Measurements from ENCODE around the gene FOXI3. TPM values are rescaled to one million over a fixed set of nuclear protein-coding genes. Genes with fewer than 3 reads are reported as not detected.

The FOXI3 gene
- total RNA-seq, 1 donor from 2014 or later = not detected

DNA sequence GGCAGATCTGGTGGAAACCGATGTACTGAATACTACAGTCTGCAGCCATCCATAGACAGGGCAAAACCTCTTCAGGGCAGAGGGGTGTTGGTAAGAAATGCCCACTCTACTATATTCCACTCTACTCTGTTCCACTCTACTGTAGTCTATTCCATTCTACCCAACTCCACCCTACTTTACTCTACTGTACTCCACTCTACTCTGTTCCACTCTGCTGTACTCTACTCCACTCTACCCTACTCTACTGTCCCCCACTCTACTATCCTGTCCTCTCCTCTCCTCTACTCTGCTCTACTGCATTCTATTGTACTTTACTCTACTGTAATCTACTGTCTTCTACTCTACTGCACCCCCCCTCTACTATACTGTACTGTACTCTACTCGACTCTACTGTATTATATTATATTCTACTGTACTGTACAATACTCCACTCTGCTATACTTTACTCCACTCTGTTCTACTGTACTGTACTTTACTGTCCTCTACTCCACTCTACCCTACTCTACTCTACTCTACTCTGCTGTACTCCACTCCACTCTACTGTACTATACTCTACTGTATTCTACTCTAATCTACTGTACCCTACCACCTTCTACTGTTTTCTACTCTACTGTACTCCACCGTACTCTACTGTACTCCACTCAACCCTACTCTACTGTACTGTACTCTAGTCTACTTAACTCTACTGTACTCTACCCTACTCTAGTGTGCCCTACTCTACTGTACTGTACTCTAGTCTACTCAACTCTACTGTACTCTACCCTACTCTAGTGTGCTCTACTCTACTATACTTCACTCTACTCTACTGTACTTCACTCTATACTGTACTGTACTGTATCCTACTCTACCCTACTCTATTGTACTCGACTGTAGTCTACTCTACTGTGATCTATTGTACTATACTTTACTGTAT is 17.0 kb upstream of the FOXI3 start:
- intact Hi-C loops (cut with DNase I) = no loop called here
- Histone ChIP-seq H3K27ac (no peak overlapping the region), H3K27me3 (no peaks in the 10 kb centered on the region), H3K9me3 (no peaks in the 10 kb centered on the region), H3K4me1 (no peaks in the 10 kb centered on the region), H3K4me3 (no peak overlapping the region), H3K36me3 (no peaks in the 10 kb centered on the region)
- TF ChIP-seq, protein P1, sequence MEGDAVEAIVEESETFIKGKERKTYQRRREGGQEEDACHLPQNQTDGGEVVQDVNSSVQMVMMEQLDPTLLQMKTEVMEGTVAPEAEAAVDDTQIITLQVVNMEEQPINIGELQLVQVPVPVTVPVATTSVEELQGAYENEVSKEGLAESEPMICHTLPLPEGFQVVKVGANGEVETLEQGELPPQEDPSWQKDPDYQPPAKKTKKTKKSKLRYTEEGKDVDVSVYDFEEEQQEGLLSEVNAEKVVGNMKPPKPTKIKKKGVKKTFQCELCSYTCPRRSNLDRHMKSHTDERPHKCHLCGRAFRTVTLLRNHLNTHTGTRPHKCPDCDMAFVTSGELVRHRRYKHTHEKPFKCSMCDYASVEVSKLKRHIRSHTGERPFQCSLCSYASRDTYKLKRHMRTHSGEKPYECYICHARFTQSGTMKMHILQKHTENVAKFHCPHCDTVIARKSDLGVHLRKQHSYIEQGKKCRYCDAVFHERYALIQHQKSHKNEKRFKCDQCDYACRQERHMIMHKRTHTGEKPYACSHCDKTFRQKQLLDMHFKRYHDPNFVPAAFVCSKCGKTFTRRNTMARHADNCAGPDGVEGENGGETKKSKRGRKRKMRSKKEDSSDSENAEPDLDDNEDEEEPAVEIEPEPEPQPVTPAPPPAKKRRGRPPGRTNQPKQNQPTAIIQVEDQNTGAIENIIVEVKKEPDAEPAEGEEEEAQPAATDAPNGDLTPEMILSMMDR (IDR thresholded peaks at IDR 0.05) = no peak
- TF ChIP-seq POLR2A (IDR thresholded peaks at IDR 0.05) (no peak), POLR2AphosphoS5 (IDR thresholded peaks at IDR 0.05; ENCODE audit: insufficient read depth in 1 of 2, low read depth in 1 of 2) (no peak)
- no peak for DNase-seq (ENCODE audit: extremely low spot score in 2 of 2)

DNA sequence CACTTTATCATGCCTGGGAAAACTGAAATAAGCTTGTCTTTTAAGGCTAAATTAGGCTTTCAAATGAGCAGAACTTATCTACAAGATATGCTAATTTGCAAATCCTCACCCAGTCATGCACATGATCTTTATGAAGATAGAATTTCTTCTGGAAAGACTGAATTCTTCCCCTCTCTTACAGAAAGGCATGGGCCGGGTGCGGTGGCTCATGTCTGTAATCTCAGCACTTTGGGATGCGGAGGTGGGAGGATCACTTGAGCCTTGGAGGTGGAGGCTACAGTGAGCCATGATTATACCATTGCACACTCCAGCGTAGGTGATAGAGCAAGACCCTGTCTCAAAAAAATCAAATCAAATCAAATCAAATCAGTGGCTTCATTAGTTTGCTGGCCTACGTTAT is 11.7 kb upstream of the FOXI3 start:
- Histone ChIP-seq H3K4me1 (no peaks in the 10 kb centered on the region), H3K27me3 (no peaks in the 10 kb centered on the region), H3K4me3 (no peak overlapping the region), H3K9me3 (no peaks in the 10 kb centered on the region), H3K27ac (no peak overlapping the region), H3K36me3 (no peaks in the 10 kb centered on the region)
- intact Hi-C loops (cut with DNase I) = no loop called here
- DNase-seq (ENCODE audit: extremely low spot score in 2 of 2) = no peak
- TF ChIP-seq, protein P1 (IDR thresholded peaks at IDR 0.05) = no peak
- TF ChIP-seq POLR2AphosphoS5 (IDR thresholded peaks at IDR 0.05; ENCODE audit: insufficient read depth in 1 of 2, low read depth in 1 of 2) (no peak), POLR2A (IDR thresholded peaks at IDR 0.05) (no peak)

DNA sequence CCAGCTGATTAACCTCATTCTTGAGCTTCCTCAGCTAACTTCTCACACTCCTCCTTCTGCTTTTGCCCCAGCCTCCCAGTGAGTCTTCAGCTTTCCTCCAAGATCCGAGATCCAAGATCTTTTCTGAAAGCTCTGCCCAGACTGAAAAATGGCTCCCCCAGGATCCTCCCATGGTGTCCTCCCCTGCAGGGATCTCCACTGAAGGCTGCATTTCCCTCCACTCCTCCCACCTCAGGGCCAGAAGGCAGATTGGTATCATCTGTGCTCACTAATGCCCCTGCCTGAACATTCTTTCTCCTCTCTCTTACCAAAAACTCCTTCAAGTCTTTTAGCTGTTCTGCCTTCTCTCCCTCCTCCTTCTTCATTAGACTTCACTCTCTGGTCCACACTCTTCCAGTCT is 6.1 kb upstream of the FOXI3 start:
- Histone ChIP-seq H3K4me3 (no peak overlapping the region), H3K9me3 (no peaks in the 10 kb centered on the region), H3K36me3 (no peaks in the 10 kb centered on the region), H3K4me1 (no peaks in the 10 kb centered on the region), H3K27me3 (no peaks in the 10 kb centered on the region), H3K27ac (no peak overlapping the region)
- intact Hi-C loops (cut with DNase I) = no loop called here
- TF ChIP-seq POLR2AphosphoS5 (IDR thresholded peaks at IDR 0.05; ENCODE audit: insufficient read depth in 1 of 2, low read depth in 1 of 2) (no peak), POLR2A (IDR thresholded peaks at IDR 0.05) (no peak)
- TF ChIP-seq, protein P1 (IDR thresholded peaks at IDR 0.05) = no peak
- DNase-seq (ENCODE audit: extremely low spot score in 2 of 2) = no peak

DNA sequence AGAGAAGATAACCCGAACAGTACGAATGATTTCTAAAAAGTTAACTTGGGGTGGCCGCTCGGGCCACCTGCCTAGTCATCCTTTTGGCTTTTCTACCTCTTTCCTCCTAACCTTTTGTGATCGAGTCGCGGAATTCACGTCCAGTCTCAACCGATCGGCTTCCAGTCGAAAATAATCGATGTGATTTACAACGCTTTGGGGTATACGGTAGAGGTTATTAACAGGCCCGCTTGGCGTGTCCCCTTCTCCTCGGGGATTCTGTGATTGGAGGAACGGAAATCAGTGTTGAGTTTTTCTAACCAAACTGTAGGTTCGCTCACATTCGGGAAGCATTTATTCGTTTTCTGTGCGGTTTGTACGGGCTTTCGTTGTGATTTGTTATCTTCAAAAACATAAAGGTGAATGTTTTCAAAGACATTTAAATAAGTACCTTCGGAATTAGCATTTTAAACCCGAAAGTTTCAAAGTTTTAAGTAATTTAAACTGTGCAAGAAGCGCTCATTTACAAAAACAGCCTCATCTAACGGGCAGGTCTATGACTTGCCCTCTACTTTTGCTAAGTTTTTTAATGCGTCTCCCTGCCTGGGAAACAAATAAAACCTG is 588 bp upstream of the FOXI3 start:
- TF ChIP-seq, protein P1 (IDR thresholded peaks at IDR 0.05) = no peak
- no peak for TF ChIP-seq POLR2AphosphoS5 (IDR thresholded peaks at IDR 0.05; ENCODE audit: insufficient read depth in 1 of 2, low read depth in 1 of 2)
- TF ChIP-seq POLR2A (IDR thresholded peaks at IDR 0.05) = no peak
- H3K4me1 ChIP-seq = peaks cover 5% of the 10 kb centered on the region
- no peak for DNase-seq (ENCODE audit: extremely low spot score in 2 of 2)
- H3K36me3 ChIP-seq = no peaks in the 10 kb centered on the region
- intact Hi-C loops (cut with DNase I) = no loop called here
- H3K27me3 ChIP-seq = peaks cover 20% of the 10 kb centered on the region
- H3K27ac ChIP-seq = no peak overlapping the region
- H3K4me3 ChIP-seq = peak overlapping the region in 1 of 2 donors; percentile 48
- no peaks in the 10 kb centered on the region for H3K9me3 ChIP-seq

Measured in vagina (tissue), 2 donors.